HG02642 (cell line): ENCODE data around the gene TOR1AIP1.
"Not testable (repeated sequence)": the region's sequence is repeated elsewhere in the genome, so short reads cannot be mapped to it uniquely, and the experiment has no call there.

ENCODE experiments used
- ATAC-seq: cut with Tn5 transposase; IDR thresholded peaks from one replicate; pipeline ENCODE4 v1.9.1; 2021; ENCODE audit warnings: mild to moderate bottlenecking; ENCODE audit not compliant: unreplicated experiment, poor library complexity

Gene TOR1AIP1

GRCh38 chr1:179882253-179883039, at the start of gene TOR1AIP1:
Gene TOR1AIP1 (plus strand): TSS chr1:179882285. CDS start chr1:179882503, 218 bp downstream.
- peak; percentile 81 for ATAC-seq

GRCh38 chr1:179836686-179837445, 45.2 kb upstream of the TOR1AIP1 start:
- not testable (repeated sequence) for ATAC-seq

GRCh38 chr1:179840107-179840506, 42.0 kb upstream of the TOR1AIP1 start:
- ATAC-seq = no peak

GRCh38 chr1:179848233-179848632, 33.9 kb upstream of the TOR1AIP1 start:
- ATAC-seq = no peak

- ATAC-seq = no peak
These were observed 29.0 kb upstream of the TOR1AIP1 start for GRCh38 chr1:179853102-179853501.

GRCh38 chr1:179855831-179856230, 26.3 kb upstream of the TOR1AIP1 start:
- not testable (repeated sequence) for ATAC-seq

- ATAC-seq = no peak
These were observed 25.8 kb upstream of the TOR1AIP1 start for GRCh38 chr1:179856296-179856695.

GRCh38 chr1:179857009-179857408, 25.1 kb upstream of the TOR1AIP1 start:
- no peak for ATAC-seq

GRCh38 chr1:179860652-179861051, 21.4 kb upstream of the TOR1AIP1 start:
- no peak for ATAC-seq

GRCh38 chr1:179865377-179865776, 16.7 kb upstream of the TOR1AIP1 start:
- ATAC-seq = no peak

GRCh38 chr1:179866616-179867015, 15.5 kb upstream of the TOR1AIP1 start:
- ATAC-seq = no peak

- peak; percentile 75 for ATAC-seq
These were observed 14.4 kb upstream of the TOR1AIP1 start for GRCh38 chr1:179867493-179868330.

- ATAC-seq = no peak
These were observed 11.2 kb upstream of the TOR1AIP1 start for GRCh38 chr1:179870870-179871269.

- ATAC-seq = no peak
These were observed 10.1 kb upstream of the TOR1AIP1 start for GRCh38 chr1:179871940-179872339.

- ATAC-seq = no peak
These were observed 9.5 kb upstream of the TOR1AIP1 start for GRCh38 chr1:179872558-179872957.

- ATAC-seq = no peak
These were observed 8.6 kb upstream of the TOR1AIP1 start for GRCh38 chr1:179873438-179873851.

GRCh38 chr1:179875596-179876299, 6.3 kb upstream of the TOR1AIP1 start:
- ATAC-seq = no peak

GRCh38 chr1:179876300-179876715, 5.8 kb upstream of the TOR1AIP1 start:
- ATAC-seq = no peak

GRCh38 chr1:179877586-179878265, 4.4 kb upstream of the TOR1AIP1 start, which contains the start of gene TOR1AIP2:
Gene TOR1AIP2 (minus strand): TSS chr1:179877803. CDS start chr1:179852665, 25,138 bp downstream.
- peak; percentile 65 for ATAC-seq
